Mucosa of descending colon (tissue), 3 donors: ENCODE data around the gene EPAS1. TPM values are rescaled to one million over a fixed set of nuclear protein-coding genes. Genes with fewer than 3 reads are reported as not detected.

Source experiments
- ATAC-seq: fragments of 200-7000 bp; cut with Tn5 transposase; one replicate; pipeline ENCODE4 v1.9.1; 2020; ENCODE audit warnings: mild to moderate bottlenecking, moderate library complexity
- DNase-seq, 3 donors: peaks; one replicate each; pipeline ENCODE4 v3.0.0-alpha.2; 2020
- H3K36me3 ChIP-seq: fragments of 200-600 bp; one replicate; pipeline ENCODE4 v1.8.0; 2021; ENCODE audit warnings: low read depth, mild to moderate bottlenecking
- H3K4me1 ChIP-seq: fragments of 200-600 bp; one replicate; pipeline ENCODE4 v1.8.0; 2021; ENCODE audit warnings: low read depth, mild to moderate bottlenecking
- H3K4me3 ChIP-seq: fragments of 200-600 bp; one replicate; pipeline ENCODE4 v1.8.0; 2021; ENCODE audit warnings: mild to moderate bottlenecking
- H3K9me3 ChIP-seq: fragments of 200-600 bp; one replicate; pipeline ENCODE4 v1.8.0; 2021; ENCODE audit warnings: mild to moderate bottlenecking
- CTCF ChIP-seq: fragments of 200-600 bp; IDR thresholded peaks from one replicate; pipeline ENCODE4 v1.8.0; 2022; ENCODE audit warnings: antibody characterized with exemption, mild to moderate bottlenecking
- intact Hi-C, 2 donors: fragments of 100-400 bp; cut with DNase I in 1 of 2; cut with micrococcal nuclease in 1 of 2; formaldehyde crosslinking; loops; one replicate each; pipeline versions ENCODE4 v1.11.0 to v1.11.1; 2022; cut with DNase I, micrococcal nuclease
- total RNA-seq, 3 donors: library from RNA; stranded (reverse); fragmentation: NEBNext Ultra II Directional in 2 of 3; extraction: Animal tissue kit (Norgen Biotek cat#: 25700) in 2 of 3; gene quantifications; one replicate each; pipeline versions ENCODE4 v1.2.1 to v1.2.4, GENCODE V29; 2021 to 2023
- donor health status: DM: no; HTN: no; CAD: no; lungs with moderate emphysema.
- donor health status: DM: no; HTN: no; CAD: no.
- donor health status: DM: no; HTN: yes; CAD: no.

Gene EPAS1
- total RNA-seq, 3 donors from 2014 or later, result 126 to 251 (median 150) TPM

GRCh38 chr2:46302005-46302695 is 4.9 kb downstream of the EPAS1 start:
- H3K4me1 ChIP-seq, result peaks cover 49% of the 10 kb centered on the region
- DNase-seq (no peak), ATAC-seq (no peak)
- no peaks in the 10 kb centered on the region for H3K36me3 ChIP-seq
- H3K4me3 ChIP-seq, result no peak overlapping the region
- no peaks in the 10 kb centered on the region for H3K9me3 ChIP-seq
- no peak for TF ChIP-seq CTCF
- intact Hi-C loops, result loop anchor here in 1 of 2 donors (10.0 kb wide), 1 partner anchor 53 kb away; no protein-coding TSS in a partner anchor

- Histone ChIP-seq H3K4me3 (no peak overlapping the region), H3K36me3 (no peaks in the 10 kb centered on the region), H3K4me1 (peaks cover 60% of the 10 kb centered on the region), H3K9me3 (no peaks in the 10 kb centered on the region)
- no peak for DNase-seq
- no peak for ATAC-seq
- no peak for TF ChIP-seq CTCF
- intact Hi-C loops, result loop anchor here in 1 of 2 donors (10.0 kb wide), 1 partner anchor 52 kb away; no protein-coding TSS in a partner anchor
Observed at GRCh38 chr2:46303233-46303632, 6.0 kb downstream of the EPAS1 start.

GRCh38 chr2:46303822-46304221 is 6.6 kb downstream of the EPAS1 start:
- H3K4me3 ChIP-seq, result no peak overlapping the region
- peak; percentile 14 for ATAC-seq
- H3K4me1 ChIP-seq, result peaks cover 63% of the 10 kb centered on the region
- intact Hi-C loops, result loop anchor here in 1 of 2 donors (10.0 kb wide), 1 partner anchor 51 kb away; no protein-coding TSS in a partner anchor
- H3K9me3 ChIP-seq, result no peaks in the 10 kb centered on the region
- TF ChIP-seq CTCF, result no peak
- no peak for DNase-seq
- no peaks in the 10 kb centered on the region for H3K36me3 ChIP-seq

- intact Hi-C loops, result loop anchor here in 1 of 2 donors (10.0 kb wide), 1 partner anchor 50 kb away; no protein-coding TSS in a partner anchor
- H3K36me3 ChIP-seq, result no peaks in the 10 kb centered on the region
- ATAC-seq, result no peak
- no peaks in the 10 kb centered on the region for H3K9me3 ChIP-seq
- H3K4me1 ChIP-seq, result peaks cover 64% of the 10 kb centered on the region
- no peak for TF ChIP-seq CTCF
- DNase-seq, result no peak
- H3K4me3 ChIP-seq, result no peak overlapping the region
Observed at GRCh38 chr2:46304635-46305034, 7.4 kb downstream of the EPAS1 start.

GRCh38 chr2:46305187-46305586 is 8.0 kb downstream of the EPAS1 start:
- TF ChIP-seq CTCF, result no peak
- Histone ChIP-seq H3K9me3 (no peaks in the 10 kb centered on the region), H3K36me3 (no peaks in the 10 kb centered on the region), H3K4me3 (no peak overlapping the region), H3K4me1 (peaks cover 62% of the 10 kb centered on the region)
- no peak for DNase-seq
- ATAC-seq, result no peak
- intact Hi-C loops, result loop anchor here in 1 of 2 donors (10.0 kb wide), 1 partner anchor 50 kb away; no protein-coding TSS in a partner anchor
